CD4-positive, alpha-beta T cell (primary cell): ENCODE results near the gene NUDT16L1. TPM values are rescaled to one million over a fixed set of nuclear protein-coding genes. Genes with fewer than 3 reads are reported as not detected.

Source experiments
- ATAC-seq: fragments of 200-7000 bp; cut with Tn5 transposase; one replicate; pipeline ENCODE4 v1.10.0; 2022; ENCODE audit warnings: mild to moderate bottlenecking; ENCODE audit not compliant: poor library complexity
- CTCF ChIA-PET: fragments of 350-600 bp; sonication (Branson Sonifier 250); formaldehyde crosslinking; loops from one replicate; lab custom pipeline; 2021; ENCODE audit warnings: antibody characterized with exemption, inconsistent platforms; lab: Charles Lee
- POLR2A ChIA-PET: fragments of 350-600 bp; sonication (Branson Sonifier 250); formaldehyde crosslinking; loops from one replicate; lab custom pipeline; 2021; ENCODE audit warnings: antibody characterized with exemption, inconsistent platforms; lab: Charles Lee
- DNase-seq, 14 experiments: peaks; one replicate each; pipeline ENCODE4 v3.0.0-alpha.2; 2013 to 2020; ENCODE audit warnings: mixed read lengths in 2 of 14
- H3K27ac ChIP-seq, 2 donors: one replicate each; pipeline versions ENCODE4 v1.5.1 to v1.7.0; 2013; ENCODE audit warnings: low read length in 2 of 2, low read depth in 1 of 2, mild to moderate bottlenecking in 1 of 2
- H3K27me3 ChIP-seq, 2 experiments: 1 replicate in 1 of 2; 2 replicates in 1 of 2; pipeline versions ENCODE4 v1.6.1 to v1.7.0; 2013; ENCODE audit warnings: low read length in 2 of 2, control low read depth in 1 of 2, mild to moderate bottlenecking in 1 of 2, moderate library complexity in 1 of 2; ENCODE audit not compliant: insufficient read depth in 2 of 2, control insufficient read depth in 1 of 2
- H3K36me3 ChIP-seq: one replicate; pipeline ENCODE4 v1.6.1; 2013; ENCODE audit warnings: low read length, control low read depth; ENCODE audit not compliant: insufficient read depth
- H3K4me1 ChIP-seq: one replicate; pipeline ENCODE4 v1.6.1; 2013; ENCODE audit warnings: low read length, control low read depth; ENCODE audit not compliant: insufficient read depth
- H3K4me3 ChIP-seq: one replicate; pipeline ENCODE4 v1.5.1; 2013; ENCODE audit warnings: mild to moderate bottlenecking, low read length, moderate library complexity
- H3K9me3 ChIP-seq, 2 experiments: 1 replicate in 1 of 2; 2 replicates in 1 of 2; pipeline versions ENCODE4 v1.6.1 to v1.7.0; 2013; ENCODE audit warnings: low read length in 2 of 2, mild to moderate bottlenecking in 2 of 2, control low read depth in 1 of 2, moderate library complexity in 1 of 2; ENCODE audit not compliant: control insufficient read depth in 1 of 2, insufficient read depth in 1 of 2
- H3K27ac Mint-ChIP-seq: one replicate; pipeline ENCODE4 v1.8.0; 2020; ENCODE audit warnings: mixed read lengths
- H3K27me3 Mint-ChIP-seq: one replicate; pipeline ENCODE4 v1.8.0; 2021; ENCODE audit warnings: mixed read lengths
- H3K36me3 Mint-ChIP-seq: one replicate; pipeline ENCODE4 v1.8.0; 2021; ENCODE audit warnings: low read depth, mixed read lengths
- H3K4me1 Mint-ChIP-seq: one replicate; pipeline ENCODE4 v1.8.0; 2021; ENCODE audit warnings: low read depth, mixed read lengths
- H3K4me3 Mint-ChIP-seq: one replicate; pipeline ENCODE4 v1.8.0; 2020; ENCODE audit warnings: mild to moderate bottlenecking, mixed read lengths
- H3K9me3 Mint-ChIP-seq: one replicate; pipeline ENCODE4 v1.8.0; 2020; ENCODE audit warnings: mixed read lengths
- CTCF ChIP-seq: fragments of 200-600 bp; IDR thresholded peaks from one replicate; pipeline ENCODE4 v1.8.0; 2022; ENCODE audit warnings: antibody characterized with exemption, mild to moderate bottlenecking
- intact Hi-C, 2 experiments: fragments of 100-400 bp; cut with DNase I in 1 of 2; cut with micrococcal nuclease in 1 of 2; formaldehyde crosslinking; loops; one replicate each; pipeline versions ENCODE4 v1.15.1 to v1.9.0; 2023 to 2025; cut with DNase I, micrococcal nuclease
- total RNA-seq, 174 experiments: library from RNA in 2 of 174; stranded (reverse) in 2 of 174; gene quantifications; one replicate each; pipeline ENCODE4 v1.2.3 and lab custom pipeline; 2021 to 2026

Gene NUDT16L1
- total RNA-seq, 2 experiments from 2014 or later, result 75.2 to 78.9 TPM

DNA sequence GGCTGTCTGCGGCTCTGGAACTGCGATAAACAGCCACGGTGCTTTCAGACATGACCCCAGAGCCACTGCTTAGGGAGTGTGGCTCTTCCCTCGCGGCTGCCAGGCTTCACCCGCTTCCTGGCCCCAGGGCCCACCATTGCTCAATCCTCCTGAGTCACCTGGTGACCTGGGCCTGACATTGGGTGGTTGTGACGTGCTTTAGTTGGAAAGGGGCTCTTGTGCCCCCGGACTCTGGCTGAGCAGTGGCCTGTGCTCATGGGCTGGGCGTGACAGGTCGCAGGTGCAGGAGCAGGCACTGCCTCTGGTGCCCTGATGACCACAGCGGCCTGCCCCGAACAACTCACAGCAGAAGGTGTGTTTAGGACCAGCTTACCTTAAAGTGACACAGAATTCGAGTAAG, 8.6 kb upstream of the NUDT16L1 start:
- peaks cover 49% of the 10 kb centered on the region for H3K36me3 ChIP-seq
- H3K4me3 Mint-ChIP-seq, result no peak overlapping the region
- POLR2A ChIA-PET, result no interaction called here

DNA sequence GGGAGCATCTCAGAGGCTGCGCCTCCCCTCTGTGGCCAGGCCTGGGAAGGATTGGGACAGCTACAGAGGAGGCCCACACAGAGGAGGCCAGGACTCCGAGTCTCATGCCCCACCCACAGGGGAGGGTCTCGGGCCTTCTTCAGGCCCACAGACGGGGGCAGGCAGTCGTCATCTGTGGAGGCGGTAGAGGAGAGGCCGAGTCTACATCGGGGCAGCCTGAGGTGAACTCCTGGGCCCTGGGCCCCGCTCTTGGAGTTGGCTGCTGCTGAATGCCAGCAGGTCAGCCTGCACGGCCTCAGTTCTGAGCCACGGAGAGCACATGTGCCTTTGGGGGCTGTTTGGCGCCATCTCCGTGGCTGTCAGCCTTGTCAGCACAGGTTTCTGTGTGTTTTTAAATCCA, 8.1 kb upstream of the NUDT16L1 start:
- H3K27ac Mint-ChIP-seq, result peak overlapping the region; percentile 24

More for the DNA sequence above, 8.6 kb upstream of the NUDT16L1 start:
- Histone ChIP-seq H3K4me1 (peaks cover 22% of the 10 kb centered on the region), H3K27me3 (no peaks in the 10 kb centered on the region), H3K27ac (no peak overlapping the region), H3K9me3 (no peaks in the 10 kb centered on the region), H3K4me3 (no peak overlapping the region)
- Mint-ChIP-seq H3K4me1 (peaks cover 5% of the 10 kb centered on the region), H3K9me3 (no peaks in the 10 kb centered on the region), H3K27ac (peak overlapping the region; percentile 24), H3K36me3 (peaks cover 28% of the 10 kb centered on the region), H3K27me3 (no peaks in the 10 kb centered on the region)
- TF ChIP-seq CTCF, result no peak
- ATAC-seq, result no peak
- intact Hi-C loops, result no loop called here
- DNase-seq, result peak in 2 of 14 experiments; percentile 1 to 13
- CTCF ChIA-PET, result no interaction called here

GRCh38 chr16:4685776-4686496, 7.4 kb upstream of the NUDT16L1 start:
- intact Hi-C loops, result no loop called here
- ATAC-seq (no peak), DNase-seq (peak in 2 of 14 experiments; percentile 1 to 17)
- H3K27me3 ChIP-seq, result no peaks in the 10 kb centered on the region
- TF ChIP-seq CTCF, result no peak
- peaks cover 43% of the 10 kb centered on the region for H3K36me3 ChIP-seq
- H3K4me3 ChIP-seq, result no peak overlapping the region
- Mint-ChIP-seq H3K4me1 (peaks cover 5% of the 10 kb centered on the region), H3K27ac (no peak overlapping the region), H3K27me3 (no peaks in the 10 kb centered on the region), H3K9me3 (no peaks in the 10 kb centered on the region), H3K4me3 (no peak overlapping the region), H3K36me3 (peaks cover 28% of the 10 kb centered on the region)
- ChIA-PET POLR2A (no interaction called here), CTCF (no interaction called here)
- no peaks in the 10 kb centered on the region for H3K9me3 ChIP-seq
- H3K27ac ChIP-seq, result no peak overlapping the region
- peaks cover 18% of the 10 kb centered on the region for H3K4me1 ChIP-seq

More for the DNA sequence above, 8.1 kb upstream of the NUDT16L1 start:
- Mint-ChIP-seq H3K27me3 (no peaks in the 10 kb centered on the region), H3K9me3 (no peaks in the 10 kb centered on the region), H3K4me1 (peaks cover 5% of the 10 kb centered on the region), H3K4me3 (no peak overlapping the region), H3K36me3 (peaks cover 28% of the 10 kb centered on the region)
- Histone ChIP-seq H3K4me1 (peaks cover 22% of the 10 kb centered on the region), H3K36me3 (peaks cover 47% of the 10 kb centered on the region), H3K9me3 (no peaks in the 10 kb centered on the region), H3K27ac (no peak overlapping the region), H3K4me3 (no peak overlapping the region), H3K27me3 (no peaks in the 10 kb centered on the region)
- no peak for TF ChIP-seq CTCF
- DNase-seq, result peak in 2 of 14 experiments; percentile 2 to 12
- ChIA-PET POLR2A (no interaction called here), CTCF (no interaction called here)
- intact Hi-C loops, result no loop called here
- no peak for ATAC-seq
